Non-pigmented ciliary epithelial cell (primary cell): ENCODE data around the gene DAPK1.

Experiments
- DNase-seq: peaks from one replicate; pipeline ENCODE4 v3.0.0-alpha.2; 2010; ENCODE audit warnings: low read depth

The DAPK1 gene

DNA sequence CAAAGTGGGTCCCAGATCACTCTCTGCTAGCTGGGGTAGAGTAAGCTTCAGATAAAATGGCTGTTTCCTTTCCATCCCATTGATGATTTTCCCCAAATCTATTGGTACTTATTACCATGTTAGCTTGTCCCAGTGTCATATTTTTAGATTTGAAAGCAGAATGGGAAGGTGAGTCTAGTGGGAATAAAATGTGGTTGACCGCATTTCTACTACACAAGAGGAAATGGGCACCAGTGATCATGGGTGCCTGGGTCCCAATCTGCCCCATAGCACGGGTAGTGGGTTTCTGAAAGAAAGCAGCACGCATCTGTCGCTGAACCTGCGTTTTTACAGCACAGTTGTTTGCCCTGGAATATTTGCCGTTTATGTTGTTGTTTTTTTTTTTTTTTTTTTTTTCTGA, 20.1 kb downstream of the DAPK1 start:
- DNase-seq: no peak

DNA sequence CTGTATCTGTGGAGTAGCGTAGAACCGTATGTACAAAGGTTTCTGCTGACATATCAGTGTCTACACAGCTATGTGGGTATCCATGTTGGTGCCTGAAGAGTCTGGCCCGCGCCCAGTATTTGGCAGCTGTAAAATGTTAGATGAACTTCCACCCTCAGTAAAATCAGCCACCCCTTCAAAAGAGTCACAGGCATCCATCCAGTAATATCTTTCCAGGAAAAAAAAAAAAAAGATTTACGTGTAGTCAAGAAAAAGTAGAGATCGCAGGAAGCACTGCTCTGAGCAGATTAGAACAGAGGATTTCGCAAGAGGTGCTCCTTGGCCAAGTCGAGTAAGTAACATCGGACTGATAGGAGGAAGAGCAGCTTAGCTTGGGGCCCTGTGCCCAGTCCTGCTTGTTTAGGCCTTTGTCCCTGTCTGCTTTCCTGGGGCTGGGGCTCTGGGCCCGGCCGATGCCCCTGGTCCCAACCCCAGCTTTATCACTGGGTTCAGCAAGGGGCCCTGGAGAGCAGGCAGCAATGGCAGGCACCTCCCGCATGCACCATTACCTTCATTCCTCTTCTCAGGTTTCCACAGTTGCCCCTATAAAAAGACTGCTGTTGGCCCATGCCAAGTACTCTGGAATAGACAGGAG, 21.2 kb downstream of the DAPK1 start:
- DNase-seq: no peak

DNA sequence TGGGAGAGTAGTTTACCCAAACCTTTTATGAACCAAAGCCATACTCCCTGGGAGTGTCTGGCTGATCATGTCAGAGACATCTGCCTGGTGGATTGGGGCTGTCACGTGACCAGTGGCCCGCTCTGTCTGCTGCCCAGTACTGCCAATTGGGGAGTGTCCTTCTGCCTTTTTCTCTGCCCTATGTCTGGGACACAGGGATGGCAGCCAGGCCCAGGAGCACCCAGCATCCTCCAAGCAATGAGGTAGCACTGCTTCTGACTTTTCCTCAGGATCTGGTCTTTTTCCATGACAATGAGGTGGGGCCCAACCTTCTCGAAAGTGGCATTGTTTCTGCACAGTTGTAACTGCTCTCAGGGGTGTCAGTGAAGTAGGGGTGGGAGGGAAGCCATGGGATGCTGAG, 21.8 kb downstream of the DAPK1 start:
- no peak for DNase-seq

DNA sequence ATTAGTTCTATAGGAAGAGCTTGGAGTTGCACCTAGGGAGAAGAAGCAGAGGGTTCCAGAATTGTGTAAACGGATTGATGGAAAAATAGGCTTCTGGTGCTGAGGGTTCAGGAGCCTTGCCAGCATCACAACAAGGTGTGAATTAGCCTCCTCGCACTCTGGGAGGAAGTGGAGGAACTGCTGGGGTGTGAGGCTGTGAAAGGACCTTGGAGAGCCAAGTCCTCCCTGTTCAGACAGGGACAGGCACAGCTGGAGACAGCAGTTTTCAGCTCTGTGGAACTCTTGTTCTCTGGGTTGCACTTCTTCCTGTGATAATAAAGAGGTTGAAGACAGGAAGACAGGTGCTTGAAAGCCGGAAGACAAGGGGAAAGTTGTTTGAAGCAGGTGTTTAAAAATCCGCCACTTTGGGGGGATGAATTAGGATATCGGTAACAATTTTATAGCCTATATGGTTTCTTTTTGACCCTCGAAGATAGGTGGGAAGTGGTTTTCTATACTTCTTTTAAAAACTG, 22.6 kb downstream of the DAPK1 start:
- no peak for DNase-seq

DNA sequence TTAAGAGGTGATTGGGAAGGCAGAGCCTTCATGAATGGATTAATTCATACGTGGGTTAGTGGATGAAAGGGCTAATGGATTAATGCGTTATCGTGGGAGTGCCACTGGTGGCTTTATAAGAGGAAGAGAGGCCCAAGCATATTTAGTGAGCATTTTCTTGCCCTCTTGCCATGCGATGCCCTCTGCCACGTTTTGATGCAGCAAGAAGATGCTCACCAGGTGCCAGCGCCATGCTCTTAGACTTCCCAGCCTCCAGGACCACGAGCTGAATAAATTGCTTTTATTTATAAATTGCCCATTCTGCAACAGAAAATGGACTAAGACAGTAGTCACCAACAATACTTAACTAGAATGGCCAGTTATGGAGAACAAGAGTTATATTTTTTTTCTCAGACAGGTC, 24.2 kb downstream of the DAPK1 start:
- no peak for DNase-seq

DNA sequence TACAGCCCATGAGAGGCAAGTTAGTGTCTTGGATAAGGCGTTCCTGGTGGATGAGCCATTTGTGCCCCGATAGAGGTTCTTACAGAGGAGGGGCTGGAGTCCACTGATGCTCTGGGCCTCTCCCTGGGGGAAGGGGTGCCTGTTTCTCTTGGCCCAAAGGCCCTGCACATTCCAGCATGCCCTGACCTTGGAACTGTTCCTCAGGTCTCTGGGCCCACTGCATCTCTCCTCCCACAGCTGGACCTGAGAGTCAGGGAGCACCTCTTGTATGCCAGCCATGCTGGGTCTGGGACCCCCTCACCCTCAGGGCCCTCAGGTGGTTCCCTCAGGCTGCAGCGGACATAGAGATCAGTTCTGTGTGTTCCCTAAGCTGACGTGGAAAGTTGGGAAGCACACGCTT, 26.4 kb downstream of the DAPK1 start:
- no peak for DNase-seq

DNA sequence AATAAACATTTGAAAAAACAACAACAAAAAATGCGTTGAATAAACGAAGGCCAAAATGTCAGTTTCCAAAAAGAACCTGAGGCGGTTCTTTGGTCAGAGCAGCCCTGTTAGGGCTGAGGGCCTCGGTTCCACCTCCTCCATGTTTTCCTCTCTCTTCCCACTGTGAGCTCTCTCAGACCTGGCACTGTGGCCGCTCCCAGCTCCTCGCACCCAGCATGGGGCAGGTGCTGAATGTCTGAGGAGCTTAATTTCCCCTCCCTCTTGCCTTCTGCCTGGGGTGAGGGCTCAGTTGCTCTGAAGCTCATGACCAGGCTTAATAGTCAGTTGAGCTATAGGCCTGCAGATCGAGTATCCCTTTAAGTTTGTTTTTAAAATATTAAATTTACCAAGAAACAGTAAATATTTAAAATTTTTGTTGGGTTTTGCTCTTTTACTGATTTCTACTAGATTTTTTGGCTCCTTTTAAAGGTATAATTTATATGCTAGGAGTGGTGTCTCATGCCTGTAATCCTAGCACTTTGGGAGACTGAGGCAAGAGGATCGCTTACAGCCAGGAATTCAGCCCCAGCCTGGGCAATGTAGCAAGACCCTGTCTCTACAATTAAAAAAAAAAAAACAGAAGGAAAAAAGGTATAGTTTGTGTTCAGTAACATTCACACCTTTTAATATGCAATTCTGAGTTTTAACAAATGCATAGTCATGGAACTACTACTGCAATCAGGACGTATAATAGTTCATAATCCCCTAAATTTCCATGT, 28.1 kb downstream of the DAPK1 start:
- no peak for DNase-seq

DNA sequence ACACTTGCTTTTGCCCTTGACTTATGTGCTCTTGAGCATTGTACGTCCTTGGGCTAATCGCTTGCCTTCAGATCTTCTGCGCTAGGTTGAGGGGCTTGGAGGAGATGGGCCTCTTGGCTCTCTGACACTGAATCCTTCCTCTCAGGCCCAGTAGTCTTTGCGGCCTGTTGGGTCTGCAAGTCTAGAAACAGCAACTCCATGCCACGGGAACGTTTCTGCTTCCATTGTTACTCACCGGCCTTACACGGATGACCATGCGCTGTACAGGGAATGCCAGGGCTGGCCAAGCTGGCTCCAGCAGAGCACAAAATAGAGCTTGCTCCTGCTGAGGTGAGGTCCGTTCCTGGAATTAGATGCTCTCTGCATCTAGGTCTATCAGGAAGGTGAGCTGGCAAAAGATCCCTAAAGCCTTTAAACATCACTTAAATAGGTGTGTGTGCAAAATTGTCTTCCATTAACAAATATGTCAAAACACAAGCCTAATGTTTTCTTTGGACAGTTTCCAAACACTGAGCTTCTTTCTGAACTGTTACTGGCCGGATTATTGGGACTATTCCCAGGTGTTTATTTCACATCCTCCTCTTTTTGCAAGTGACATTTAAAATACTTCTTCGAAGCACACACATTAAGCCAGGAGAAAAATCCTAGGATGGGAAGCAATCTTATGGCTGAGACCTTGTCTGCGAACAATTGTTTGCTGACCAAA, 29.7 kb downstream of the DAPK1 start:
- DNase-seq: no peak

DNA sequence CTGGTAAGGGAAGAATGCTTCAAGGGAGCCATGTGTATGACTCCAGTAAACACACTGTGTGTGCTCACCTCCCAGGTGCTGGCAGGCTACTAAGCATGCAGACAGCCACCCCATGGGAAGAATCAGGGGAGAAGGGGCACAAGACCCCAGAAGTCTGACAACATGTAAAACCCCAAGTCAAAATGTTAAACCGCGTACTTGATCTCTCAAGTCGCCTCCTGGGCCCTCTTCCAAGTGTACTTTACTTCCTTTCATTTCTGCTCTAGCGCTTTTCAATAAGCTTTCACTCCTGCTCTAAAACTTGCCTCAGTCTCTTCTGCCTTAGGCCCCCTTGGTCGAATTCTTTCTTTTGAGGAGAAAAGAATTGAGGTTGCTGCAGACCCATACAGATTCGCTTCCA, 31.3 kb downstream of the DAPK1 start:
- no peak for DNase-seq

DNA sequence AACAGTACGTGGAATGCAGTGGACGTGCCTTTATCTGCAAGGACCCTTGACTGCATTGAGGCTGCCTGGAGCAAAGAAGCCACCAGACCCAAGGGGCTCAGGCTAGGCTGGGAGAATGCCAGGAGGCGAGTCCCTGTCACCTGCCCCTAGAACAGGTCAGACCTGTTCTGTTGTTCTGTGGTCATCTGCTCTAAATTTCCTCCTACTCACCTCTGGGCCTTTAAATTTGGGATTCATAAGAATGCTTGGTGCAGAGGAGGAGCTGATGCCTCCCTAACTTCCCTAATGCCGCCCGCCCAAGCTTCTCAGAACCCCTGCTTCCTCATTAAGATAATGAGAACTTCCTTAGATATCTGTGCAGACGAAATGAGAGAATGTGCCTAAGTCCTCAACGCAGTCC, 32.0 kb downstream of the DAPK1 start:
- DNase-seq: no peak

DNA sequence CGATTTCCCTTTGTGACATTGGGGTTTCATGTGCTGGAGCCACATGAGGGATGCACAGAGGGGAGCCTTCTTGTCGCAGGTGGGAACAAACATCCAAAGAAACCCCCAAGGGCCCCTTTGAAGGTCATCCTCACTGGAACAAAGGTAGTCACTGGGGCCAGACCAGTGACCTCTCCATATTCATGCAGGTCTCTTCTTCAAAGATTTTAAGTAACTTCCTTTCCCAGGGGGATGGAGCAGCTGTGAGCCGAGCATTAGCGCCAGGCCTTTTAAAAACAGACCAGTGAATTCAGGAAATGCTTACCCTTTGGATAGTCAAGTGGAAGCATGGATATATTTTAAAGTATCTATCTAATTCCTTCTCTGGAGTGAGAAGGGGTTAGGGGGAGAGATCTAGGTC, 33.0 kb downstream of the DAPK1 start:
- no peak for DNase-seq

DNA sequence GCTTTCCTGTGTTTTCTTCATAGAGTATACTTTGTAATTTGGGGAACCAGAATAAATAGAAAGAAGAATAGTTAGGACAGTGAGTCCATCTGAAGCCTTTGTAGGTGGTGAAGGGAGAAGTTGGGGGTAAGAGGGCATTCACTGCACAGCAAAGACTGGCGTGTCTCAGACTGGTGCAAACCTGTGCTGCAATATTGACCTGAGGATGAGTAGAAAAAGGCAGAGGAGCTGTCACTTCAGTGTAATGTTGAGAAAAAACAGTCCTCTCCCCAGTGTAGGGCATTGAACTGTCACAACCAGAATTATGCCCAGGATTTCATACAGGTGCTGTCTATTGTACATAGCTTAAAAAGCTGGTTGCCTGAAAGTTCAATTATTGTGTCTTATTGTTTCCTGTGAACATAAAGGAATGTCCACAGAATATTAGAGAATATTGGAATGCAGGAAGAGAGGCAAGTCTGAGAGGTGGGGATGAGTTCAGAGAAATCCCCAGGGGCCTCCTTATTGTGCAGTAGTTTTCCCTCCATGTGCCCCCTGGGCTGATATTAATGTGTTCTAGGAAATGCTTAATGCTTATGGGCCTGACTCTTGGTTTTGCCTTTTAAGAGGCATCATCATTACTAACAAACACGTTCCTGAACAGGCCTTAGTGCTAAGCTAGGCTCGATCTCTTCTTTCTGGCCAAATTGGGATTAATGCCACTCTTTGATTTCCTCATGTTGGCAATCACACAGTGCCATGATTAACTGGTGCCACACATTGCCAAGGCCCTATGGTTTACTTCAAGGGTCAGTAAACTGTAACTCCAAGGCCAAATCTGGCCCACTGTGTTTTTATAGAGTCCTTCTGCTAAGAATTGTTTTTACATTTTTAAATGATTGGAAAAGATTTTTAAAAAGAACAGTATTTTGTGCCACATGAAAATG, 34.0 kb downstream of the DAPK1 start:
- no peak for DNase-seq

DNA sequence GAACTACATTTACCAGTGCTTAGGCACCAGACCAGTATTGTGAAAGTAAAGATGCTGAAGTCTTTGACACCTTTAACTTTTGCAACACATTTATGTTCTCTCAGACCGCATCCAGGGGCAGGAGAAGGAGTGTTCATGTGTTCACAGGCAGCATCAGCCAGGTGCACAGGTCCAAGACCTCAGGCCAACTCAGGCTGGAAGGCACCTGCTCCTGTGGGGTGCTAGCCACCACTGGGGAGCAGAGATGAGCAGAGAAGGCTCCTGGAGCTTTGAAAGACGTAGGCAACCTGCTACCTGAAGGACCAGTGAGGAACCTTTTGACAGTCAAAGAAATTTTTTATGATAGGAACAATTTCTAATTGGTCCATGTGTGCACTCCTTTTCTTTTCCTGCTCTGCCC, 35.6 kb downstream of the DAPK1 start:
- no peak for DNase-seq

DNA sequence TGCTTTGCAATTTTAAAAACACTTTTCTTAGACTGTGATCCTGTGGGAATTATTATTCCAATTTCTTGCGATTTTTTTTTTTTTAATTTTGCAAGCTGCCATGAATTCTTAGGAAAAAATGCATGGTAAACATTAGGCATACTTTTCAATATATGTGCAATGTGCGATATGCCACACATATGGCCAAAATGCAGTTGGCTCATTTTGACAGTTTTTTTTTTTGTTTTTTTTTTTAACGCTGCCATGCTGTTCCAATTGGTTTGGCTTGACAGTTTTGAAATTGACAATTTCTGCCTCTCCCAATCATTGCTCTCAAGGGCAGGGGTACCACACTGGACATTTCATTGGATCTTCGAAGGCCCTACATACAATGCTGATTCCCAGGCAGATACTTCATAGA, 36.4 kb downstream of the DAPK1 start:
- no peak for DNase-seq

DNA sequence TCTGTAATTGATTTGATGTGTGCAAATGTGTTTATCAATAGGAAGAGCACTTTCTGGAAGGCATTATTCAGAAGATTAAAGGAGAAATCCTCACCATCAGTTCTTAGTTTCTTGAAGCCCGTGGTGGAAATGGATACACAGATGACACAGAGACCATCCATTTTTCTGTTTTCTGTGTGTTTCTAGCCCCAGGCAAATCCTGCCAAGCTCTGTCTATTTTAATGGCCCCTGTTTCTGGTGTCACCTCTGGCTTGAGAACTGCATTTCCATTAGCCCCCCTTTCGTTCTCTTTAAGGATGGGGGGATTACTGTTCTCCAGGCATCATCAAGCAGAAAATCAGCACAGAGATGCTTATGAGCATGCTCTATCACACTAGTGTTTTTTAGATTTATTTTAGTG, 37.3 kb downstream of the DAPK1 start:
- DNase-seq: no peak

DNA sequence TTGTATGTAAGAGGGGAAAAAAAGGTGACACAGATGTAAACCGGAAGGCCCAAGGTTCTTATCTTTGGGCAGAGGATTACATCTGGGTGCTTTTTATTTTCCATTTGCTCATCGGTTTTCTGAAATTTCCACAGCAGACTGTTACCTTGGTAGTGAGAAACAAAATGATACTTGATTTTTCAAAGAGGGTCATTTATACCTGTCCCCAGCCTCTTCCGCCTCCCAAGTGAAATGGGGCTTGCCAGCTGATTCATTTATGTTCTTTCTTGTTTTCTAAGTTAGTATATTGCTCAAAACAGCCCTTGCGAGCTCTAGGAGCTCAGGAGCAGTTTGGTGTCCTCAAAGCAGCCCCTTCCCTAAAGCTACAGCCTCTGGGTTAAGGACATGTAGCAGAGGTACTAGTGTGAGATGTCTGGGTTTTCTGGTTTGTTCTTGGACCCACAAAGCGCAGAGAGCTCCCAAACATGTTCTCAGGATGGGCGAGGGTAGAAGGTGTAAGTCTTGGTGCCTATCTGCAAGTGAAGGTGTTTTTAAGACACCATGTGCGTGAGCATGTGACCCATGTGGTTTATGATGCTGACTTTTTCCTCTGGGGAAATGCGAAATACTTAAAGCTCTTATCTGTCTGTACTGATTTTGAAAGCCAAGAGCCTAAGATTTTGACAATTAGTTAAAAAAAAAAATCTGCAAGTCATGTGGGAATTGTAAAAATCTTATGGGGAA, 38.3 kb downstream of the DAPK1 start:
- no peak for DNase-seq

DNA sequence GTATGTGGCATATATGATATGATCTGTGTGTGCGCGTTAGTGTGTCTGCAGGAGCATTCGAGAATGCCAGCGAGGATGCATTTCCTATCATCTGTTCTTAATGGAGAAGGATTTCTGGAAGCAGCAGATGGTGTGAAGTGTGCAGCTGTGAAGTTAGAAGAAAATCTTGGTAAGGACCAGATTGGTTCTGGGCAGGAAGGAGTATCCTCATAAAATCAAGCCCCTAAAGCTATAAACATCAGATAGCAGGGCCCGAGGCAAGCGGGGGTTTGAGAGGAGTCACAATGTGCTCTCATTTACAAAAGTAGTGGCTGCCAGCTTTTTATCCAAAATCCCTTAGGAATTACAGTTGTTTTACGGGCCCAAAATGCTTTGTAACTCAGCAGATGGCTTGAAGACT, 40.0 kb downstream of the DAPK1 start:
- DNase-seq: no peak

DNA sequence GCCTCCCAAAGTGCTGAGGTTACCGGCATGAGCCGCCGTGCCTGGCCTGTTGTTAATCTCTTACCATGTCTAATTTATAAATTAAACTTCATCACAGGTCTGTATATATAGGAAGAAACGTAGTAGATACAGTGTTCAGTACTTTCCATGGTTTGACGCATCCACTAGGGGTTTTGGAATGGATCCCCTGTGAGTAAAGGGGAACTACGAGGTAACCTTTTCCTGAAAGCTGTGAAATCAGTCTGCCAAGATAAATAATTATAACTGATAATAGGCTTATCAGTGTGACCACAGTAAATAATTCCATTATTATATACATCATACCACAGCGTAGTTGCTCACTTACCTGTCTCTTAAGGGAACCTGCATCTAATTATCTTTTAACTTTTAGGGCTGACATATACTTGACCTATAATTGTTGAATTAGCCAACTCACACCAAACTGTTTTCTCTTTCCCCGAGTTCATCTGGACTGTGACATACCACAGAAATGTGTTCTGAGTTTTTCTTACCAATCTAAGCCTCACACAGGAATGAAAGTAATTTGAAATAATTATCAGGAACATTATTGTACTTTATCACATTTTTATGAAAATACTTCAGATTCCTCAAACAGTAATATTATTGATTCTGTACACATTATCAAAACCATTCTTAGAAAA, 42.9 kb downstream of the DAPK1 start:
- no peak for DNase-seq

DNA sequence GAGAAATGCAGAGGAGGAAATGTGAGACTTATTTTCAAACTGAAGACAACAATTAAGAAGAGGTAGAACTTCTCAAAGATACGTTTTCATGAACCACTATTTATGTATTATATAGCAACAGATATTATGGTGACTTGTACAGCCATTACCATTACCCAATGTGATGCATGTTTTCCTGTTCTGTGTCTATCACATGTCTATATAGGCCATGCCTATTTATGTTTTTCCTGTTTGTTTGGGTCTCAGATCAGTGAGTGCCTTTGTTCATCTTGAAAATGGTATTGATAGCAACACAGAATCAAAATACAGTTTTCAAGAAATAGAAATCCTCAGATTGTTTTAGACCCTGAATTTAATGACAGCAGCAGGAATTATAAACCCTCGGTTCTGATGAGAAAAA, 44.0 kb downstream of the DAPK1 start:
- no peak for DNase-seq

DNA sequence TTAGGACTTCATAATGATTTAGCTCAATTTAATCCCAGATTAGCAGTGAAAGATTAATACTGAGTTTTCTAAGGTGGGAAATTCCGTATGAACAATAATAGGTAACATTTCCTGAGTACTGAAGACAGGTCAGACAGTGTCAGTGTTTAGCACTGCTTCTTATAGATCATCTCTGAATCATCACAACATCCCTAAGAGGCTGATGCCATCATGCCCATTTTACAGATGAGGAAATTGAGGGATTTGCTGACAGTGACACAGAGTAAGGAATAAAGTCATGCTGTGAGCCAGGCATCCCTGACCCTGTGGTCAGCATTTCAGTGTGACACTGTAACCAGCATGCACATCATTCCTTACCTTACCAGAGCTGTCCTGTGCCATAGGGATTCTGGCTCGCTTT, 44.5 kb downstream of the DAPK1 start:
- no peak for DNase-seq

DNA sequence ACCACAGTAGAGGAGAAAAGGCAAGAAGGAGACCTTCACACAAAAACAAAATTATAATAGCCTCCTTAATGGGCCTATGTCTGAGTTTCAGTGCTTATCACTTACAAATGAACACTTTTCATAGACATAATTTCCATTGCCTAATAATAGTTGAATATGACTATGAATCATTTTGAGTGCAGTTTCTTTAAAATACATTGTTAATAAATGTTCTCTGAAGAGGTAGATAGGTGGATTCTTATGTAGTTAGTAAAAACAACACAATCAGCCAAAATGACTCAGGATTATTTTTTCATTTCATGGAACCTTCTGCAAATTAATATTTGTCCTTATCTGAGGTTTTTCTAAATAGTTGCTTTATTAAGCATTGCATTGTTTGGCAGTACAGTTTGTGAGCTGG, 45.6 kb downstream of the DAPK1 start:
- DNase-seq: no peak
